ENCODE results near the gene TWF2. TPM values are rescaled to one million over a fixed set of nuclear protein-coding genes. Genes with fewer than 3 reads are reported as not detected.
A peak's percentile ranks its signal among the peaks of the same experiment; 100 is the strongest.

Gene TWF2
- total and polyA plus RNA-seq, 2 of the 13 experiments (the other 11 are each of a cell fraction or from before 2014, with no cell fraction given), result 45.5 to 108 TPM

GRCh38 chr3:52215351-52215750 lies 23.6 kb downstream of the TWF2 start:
- TF ChIP-seq, protein P1, sequence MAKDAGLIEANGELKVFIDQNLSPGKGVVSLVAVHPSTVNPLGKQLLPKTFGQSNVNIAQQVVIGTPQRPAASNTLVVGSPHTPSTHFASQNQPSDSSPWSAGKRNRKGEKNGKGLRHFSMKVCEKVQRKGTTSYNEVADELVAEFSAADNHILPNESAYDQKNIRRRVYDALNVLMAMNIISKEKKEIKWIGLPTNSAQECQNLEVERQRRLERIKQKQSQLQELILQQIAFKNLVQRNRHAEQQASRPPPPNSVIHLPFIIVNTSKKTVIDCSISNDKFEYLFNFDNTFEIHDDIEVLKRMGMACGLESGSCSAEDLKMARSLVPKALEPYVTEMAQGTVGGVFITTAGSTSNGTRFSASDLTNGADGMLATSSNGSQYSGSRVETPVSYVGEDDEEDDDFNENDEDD (CRISPR knock-in tag; IDR thresholded peaks at IDR 0.05; ENCODE audit: borderline replicate concordance), result no peak
- TF ChIP-seq AGO2 (optimal IDR thresholded peaks at IDR 0.05; ENCODE audit: low read depth, low read length), result peak; percentile 34
- H3K27ac ChIP-seq (ENCODE audit: extremely low read length, insufficient read depth, low read length), result no peak overlapping the region
- H3K36me3 ChIP-seq (replicated peaks in 1 of 2; ENCODE audit: control insufficient read depth in 1 of 2, insufficient read depth in 2 of 2, low read length in 2 of 2), result peaks cover 17 to 39% of the 10 kb centered on the region in 2 experiments; a peak in 4 of 5 replicates
- FAIRE-seq, result no peak
- no peak overlapping the region for H3K9ac ChIP-seq (ENCODE audit: insufficient read depth, low read depth, low read length)
- intact Hi-C loops (cut with micrococcal nuclease; ENCODE audit: unreplicated experiment), result no loop called here
- no peaks in the 10 kb centered on the region for H3K27me3 ChIP-seq (ENCODE audit: control insufficient read depth in 1 of 2, insufficient read depth in 2 of 2, low read length in 2 of 2)
- no peak overlapping the region for H3K4me2 ChIP-seq (ENCODE audit: low read depth, low read length)
- H4K20me1 ChIP-seq (ENCODE audit: insufficient read depth, low read length), result no peaks in the 10 kb centered on the region
- H3K4me3 ChIP-seq (replicated peaks in 1 of 3; ENCODE audit: insufficient read depth in 1 of 3, low read depth in 2 of 3, low read length in 3 of 3), result no peak overlapping the region
- ChIA-PET CTCF (ENCODE audit: low intra/inter-chr PET ratio, low total read pairs) (no interaction called here), POLR2A (interaction anchor here (1.7 kb wide), 1 partner anchor 23 kb away, joined by 6 read pairs; no protein-coding TSS in a partner anchor)
- no TSS peak for BruUV-seq (replicated peaks)
- H2AFZ ChIP-seq (ENCODE audit: low read length), result no peak overlapping the region
- no peak for ATAC-seq
- H3K79me2 ChIP-seq (ENCODE audit: insufficient read depth, low read length), result no peaks in the 10 kb centered on the region
- peaks cover 57% of the 10 kb centered on the region for H3K4me1 ChIP-seq (ENCODE audit: insufficient read depth, low read length)
- no peak for DNase-seq (ENCODE audit: low spot score)
- in situ Hi-C loops (cut with HindIII; ENCODE audit: extremely low pct_ligation_motif_present, low pct_unique_long_range_greater_than_20kb), result no loop called here
- no peaks in the 10 kb centered on the region for H3K9me3 ChIP-seq (ENCODE audit: low read length)
- 93% methylated on average over 7 of the region's 7 CpGs for WGBS (ENCODE audit: low lambda C conversion rate)

DNA sequence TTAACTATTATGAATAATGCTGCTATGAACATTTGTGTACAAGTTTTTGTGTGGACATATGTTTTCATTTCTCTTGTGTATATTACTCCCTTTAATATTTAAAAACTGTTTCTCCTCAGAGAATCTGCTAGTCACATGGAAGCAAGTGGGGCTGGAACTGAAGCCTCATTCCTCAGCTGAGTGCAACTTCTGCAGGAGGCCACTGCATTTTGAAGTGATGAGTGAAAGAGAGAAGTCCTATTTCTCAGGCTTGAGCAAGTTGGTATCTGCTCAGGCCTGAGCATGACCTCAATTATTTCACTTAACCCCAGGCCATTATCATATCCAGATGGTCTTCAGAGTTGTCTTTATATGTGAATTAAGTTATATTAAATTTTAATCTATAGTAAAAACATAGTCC lies 25.1 kb downstream of the TWF2 start:
- no peak for DNase-seq (ENCODE audit: low spot score)
- Histone ChIP-seq H3K79me2 (ENCODE audit: insufficient read depth, low read length) (no peaks in the 10 kb centered on the region), H3K27me3 (ENCODE audit: control insufficient read depth in 1 of 2, insufficient read depth in 2 of 2, low read length in 2 of 2) (no peaks in the 10 kb centered on the region), H3K9ac (ENCODE audit: insufficient read depth, low read depth, low read length) (no peak overlapping the region), H3K4me3 (replicated peaks in 1 of 3; ENCODE audit: insufficient read depth in 1 of 3, low read depth in 2 of 3, low read length in 3 of 3) (no peak overlapping the region), H3K36me3 (replicated peaks in 1 of 2; ENCODE audit: control insufficient read depth in 1 of 2, insufficient read depth in 2 of 2, low read length in 2 of 2) (peaks cover 19 to 47% of the 10 kb centered on the region in 2 experiments; a peak in 4 of 5 replicates), H3K4me1 (ENCODE audit: insufficient read depth, low read length) (peaks cover 63% of the 10 kb centered on the region), H2AFZ (ENCODE audit: low read length) (no peak overlapping the region), H4K20me1 (ENCODE audit: insufficient read depth, low read length) (no peaks in the 10 kb centered on the region), H3K4me2 (ENCODE audit: low read depth, low read length) (no peak overlapping the region), H3K27ac (ENCODE audit: extremely low read length, insufficient read depth, low read length) (no peak overlapping the region), H3K9me3 (ENCODE audit: low read length) (no peaks in the 10 kb centered on the region)
- no TSS peak for BruUV-seq (replicated peaks)
- in situ Hi-C loops (cut with HindIII; ENCODE audit: extremely low pct_ligation_motif_present, low pct_unique_long_range_greater_than_20kb), result no loop called here
- no peak for ATAC-seq
- POLR2A ChIA-PET, result no interaction called here
- FAIRE-seq, result no peak
- CTCF ChIA-PET (ENCODE audit: low intra/inter-chr PET ratio, low total read pairs), result no interaction called here
- intact Hi-C loops (cut with micrococcal nuclease; ENCODE audit: unreplicated experiment), result no loop called here
- TF ChIP-seq ZNF230 (CRISPR knock-in tag; IDR thresholded peaks at IDR 0.05) (no peak), SP2 (CRISPR knock-in tag; IDR thresholded peaks at IDR 0.05) (no peak), THYN1 (CRISPR knock-in tag; IDR thresholded peaks at IDR 0.05; ENCODE audit: borderline replicate concordance, low read depth) (no peak), ZC3H4 (CRISPR knock-in tag; IDR thresholded peaks at IDR 0.05; ENCODE audit: borderline replicate concordance) (no peak), BCL3 (CRISPR knock-in tag; IDR thresholded peaks at IDR 0.05) (no peak), ZNF446 (CRISPR knock-in tag; IDR thresholded peaks at IDR 0.05) (no peak), CREB1 (IDR thresholded peaks at IDR 0.05) (no peak), CREB1 (CRISPR knock-in tag; IDR thresholded peaks at IDR 0.05) (no peak), SPEN (CRISPR knock-in tag; IDR thresholded peaks at IDR 0.05; ENCODE audit: low read depth) (no peak), KLF11 (CRISPR knock-in tag; IDR thresholded peaks at IDR 0.05) (no peak), ZMYM2 (CRISPR knock-in tag; IDR thresholded peaks at IDR 0.05) (no peak), TIGD3 (CRISPR knock-in tag; IDR thresholded peaks at IDR 0.05; ENCODE audit: borderline replicate concordance) (no peak), NR1H2 (CRISPR knock-in tag; IDR thresholded peaks at IDR 0.05; ENCODE audit: borderline replicate concordance, low read depth) (no peak), PBX2 (CRISPR knock-in tag; IDR thresholded peaks at IDR 0.05) (no peak)
